GF-D8 (cell line): ENCODE measurements around the gene EXOC6B.

Source experiments
- DNase-seq: peaks from one replicate; lab custom pipeline; 2025; lab: John Stamatoyannopoulos, UW

The EXOC6B gene

GRCh38 chr2:72271766-72272641 lies 553.8 kb downstream of the EXOC6B start:
- no peak for DNase-seq

DNA sequence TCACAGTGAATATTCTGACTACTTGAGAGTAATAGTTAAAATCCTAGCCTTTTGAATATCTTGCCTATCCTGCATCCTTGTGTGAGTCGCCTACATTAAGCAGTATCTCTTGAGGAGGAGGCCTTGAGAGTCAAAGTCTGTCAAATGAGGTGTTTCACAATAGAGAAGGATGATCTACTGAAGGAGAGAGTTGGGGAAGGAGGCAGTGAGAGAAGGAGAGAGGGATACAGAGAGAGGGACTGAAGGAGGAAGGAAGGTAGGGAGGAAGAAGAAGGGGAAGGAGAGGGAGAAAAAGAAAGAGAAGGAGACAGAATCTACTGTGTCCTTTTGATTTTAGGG lies 554.6 kb downstream of the EXOC6B start:
- no peak for DNase-seq

DNA sequence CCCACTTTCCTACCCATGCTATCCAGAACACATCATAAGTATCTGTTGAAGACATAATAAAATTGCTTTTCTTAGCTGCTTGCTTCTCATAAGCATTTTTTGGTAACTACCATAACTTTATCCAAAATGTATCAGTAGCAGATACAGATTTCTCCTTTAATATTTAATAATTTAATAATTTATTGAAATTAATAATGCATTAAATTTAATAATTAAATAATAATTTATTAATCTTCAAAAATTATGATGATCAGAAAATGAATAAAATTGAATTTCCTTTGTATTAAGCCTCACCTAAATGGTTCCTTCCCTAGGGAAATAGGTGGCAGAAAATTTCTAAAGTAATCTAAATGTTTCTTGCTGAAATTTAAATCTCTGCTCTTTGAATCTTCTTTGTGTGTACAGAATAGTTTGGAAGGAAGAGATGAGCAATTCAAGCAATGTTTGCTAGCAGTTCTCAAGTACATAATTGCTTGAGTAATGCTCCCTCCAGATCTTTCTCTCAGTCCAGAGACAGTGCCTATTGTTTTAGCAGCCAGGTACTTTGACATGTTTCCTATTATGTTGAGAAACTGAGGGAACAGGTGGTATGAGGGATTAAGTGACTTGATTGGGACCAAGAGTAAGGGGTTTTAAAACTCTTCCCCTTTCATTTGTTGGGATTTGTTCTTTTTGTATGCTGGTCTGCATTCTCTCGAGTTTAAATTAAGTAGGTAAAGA lies 555.1 kb downstream of the EXOC6B start:
- DNase-seq: no peak

GRCh38 chr2:72263776-72264060 lies 562.1 kb downstream of the EXOC6B start:
- DNase-seq: no peak

- no peak for DNase-seq
Observed at GRCh38 chr2:72263043-72263775, 562.6 kb downstream of the EXOC6B start.

DNA sequence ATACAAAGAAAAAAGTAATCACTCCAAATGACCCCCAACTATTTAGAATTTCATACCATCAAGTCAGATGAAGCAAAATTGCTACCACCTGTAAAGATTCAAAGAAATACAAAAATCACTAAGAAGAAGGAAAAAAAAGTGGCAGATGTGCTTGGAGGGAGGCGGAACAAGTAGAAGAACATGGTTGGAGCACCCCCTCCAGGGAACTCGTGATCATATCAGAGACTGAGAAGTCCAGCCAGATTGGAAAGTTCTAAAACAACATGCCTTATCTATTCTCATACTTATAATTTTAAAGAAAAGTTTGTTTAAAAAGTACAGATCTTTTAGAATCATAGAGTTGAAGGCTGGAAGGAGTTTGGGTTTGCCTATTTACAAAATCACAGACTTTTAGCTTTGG lies 564.8 kb downstream of the EXOC6B start:
- no peak for DNase-seq

- no peak for DNase-seq
Observed at GRCh38 chr2:72255540-72255939, 570.3 kb downstream of the EXOC6B start.

- no peak for DNase-seq
Observed at GRCh38 chr2:72254831-72255451, 570.9 kb downstream of the EXOC6B start.

GRCh38 chr2:72238311-72238710 lies 587.5 kb downstream of the EXOC6B start:
- no peak for DNase-seq

DNA sequence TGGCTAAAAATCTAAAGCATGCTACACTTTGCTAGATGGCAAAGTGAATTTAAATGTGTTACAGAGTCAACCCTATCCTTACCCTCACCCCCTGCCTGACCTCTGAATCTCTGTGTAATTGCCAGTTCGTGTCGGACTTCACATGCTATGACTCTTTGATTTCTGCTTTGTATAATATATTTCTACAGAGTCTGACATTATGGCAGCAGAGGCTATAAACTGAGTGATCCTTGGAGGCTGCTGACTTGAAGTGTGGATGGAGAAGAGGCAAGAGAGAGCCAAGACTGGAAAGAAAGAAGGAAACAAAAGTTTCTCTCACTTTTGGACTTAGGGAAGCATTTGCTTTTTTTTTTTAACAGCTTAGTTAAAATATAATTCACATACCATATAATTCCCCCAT lies 588.3 kb downstream of the EXOC6B start:
- DNase-seq: no peak

DNA sequence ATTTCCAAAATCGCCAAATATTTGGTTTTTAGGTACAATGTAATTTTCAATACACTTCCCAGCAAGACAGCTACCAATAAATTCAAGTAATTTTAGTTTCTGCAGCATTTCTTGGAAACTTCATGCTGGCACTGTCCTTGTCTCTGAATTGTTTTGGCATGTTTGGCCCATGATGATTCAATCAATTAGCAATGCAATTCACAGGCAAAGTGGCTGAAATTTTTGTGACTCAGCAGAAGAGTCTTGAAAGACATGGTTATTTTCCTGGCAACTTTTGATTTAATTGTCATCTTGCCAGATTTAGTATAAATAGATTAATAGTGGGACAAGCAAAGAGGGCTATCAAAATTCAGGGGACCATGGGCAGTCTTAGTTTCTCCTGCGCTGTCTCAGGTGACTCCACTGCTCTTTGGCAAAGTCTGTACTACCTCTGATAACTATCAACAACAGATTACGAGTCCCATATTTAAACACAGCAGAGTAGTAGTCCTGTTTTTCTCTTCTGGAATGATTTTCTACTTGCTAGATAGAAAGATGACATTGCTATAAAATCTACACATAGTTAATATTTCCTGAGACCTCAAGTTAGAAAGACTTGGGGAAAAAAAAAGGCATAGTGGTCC lies 589.3 kb downstream of the EXOC6B start:
- no peak for DNase-seq

DNA sequence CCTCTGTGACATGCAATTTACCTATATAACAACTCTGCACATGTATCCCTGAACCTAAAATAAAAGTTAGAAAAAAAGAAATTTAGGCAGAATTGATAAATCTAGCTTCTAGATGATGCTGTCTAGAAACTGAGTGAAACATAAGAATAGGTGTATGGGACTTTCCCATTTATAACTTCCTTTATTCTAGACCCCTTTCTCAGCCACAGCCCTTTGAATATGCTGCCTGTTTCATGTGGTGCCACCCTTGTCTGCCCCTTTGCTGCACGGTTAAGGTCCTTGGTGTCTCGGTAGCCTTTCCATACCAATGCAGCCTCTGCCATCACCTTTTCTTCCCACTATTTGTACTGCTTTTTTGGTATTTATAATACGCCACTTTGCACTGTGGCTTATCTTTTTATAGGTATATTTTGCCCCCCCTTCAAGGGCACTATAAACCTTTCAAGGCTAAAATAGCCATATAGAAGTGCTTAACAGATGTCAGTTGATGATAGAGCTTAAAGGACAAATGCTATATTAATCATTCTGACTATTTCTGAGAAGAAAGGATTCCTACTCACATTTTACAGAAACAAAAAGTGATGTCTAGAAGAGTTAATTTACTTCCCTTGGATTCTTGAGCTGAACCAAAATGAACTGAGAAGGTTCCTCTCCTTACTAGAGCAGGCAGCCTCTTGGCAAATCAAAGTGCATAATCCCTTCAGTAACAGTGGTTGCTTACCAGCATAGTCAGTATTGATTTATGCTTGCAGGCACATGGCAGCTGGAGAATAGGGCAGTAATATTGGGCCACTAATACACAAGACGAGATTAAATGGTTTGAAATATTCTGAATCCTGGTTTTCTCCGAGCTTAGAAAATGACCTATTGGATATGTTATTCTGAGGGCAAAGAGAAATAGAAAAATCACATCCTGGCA lies 590.1 kb downstream of the EXOC6B start:
- no peak for DNase-seq

- no peak for DNase-seq
Observed at GRCh38 chr2:72233211-72233610, 592.6 kb downstream of the EXOC6B start.

DNA sequence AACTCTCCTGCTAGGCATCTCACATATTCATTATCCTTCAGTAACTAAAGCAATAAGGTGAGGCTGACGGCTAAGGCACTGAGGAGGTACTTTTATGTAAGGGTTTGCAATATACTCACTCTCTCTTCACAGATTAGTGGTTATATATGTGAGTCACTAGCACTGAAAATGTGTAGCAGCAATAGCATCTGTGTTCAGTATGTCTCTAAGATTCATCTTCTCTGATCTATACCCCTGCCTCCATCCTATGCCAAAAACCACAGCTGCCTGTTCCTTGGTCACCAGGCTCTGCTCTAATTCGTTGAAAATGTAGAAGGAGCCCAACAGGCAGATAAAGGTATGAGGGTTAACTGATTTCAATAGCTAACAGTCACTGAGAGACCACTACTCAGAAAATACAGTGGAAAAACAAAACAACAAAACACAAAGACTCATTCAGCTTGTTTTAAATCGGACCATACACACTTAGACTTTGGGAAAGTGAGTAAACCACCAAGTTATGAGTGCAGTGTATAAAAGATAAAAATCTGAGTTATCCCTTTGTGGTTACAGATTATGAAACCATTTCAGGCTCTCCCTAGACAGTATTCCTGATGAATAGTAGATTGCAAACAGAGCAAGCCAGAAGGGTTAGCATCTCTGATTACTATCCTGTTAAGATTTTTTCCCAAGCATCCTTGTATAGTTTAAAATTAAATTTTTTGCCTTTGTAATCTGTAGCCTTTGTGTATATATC lies 602.8 kb downstream of the EXOC6B start:
- DNase-seq: no peak

GRCh38 chr2:72220170-72220569 lies 605.7 kb downstream of the EXOC6B start:
- DNase-seq: no peak

GRCh38 chr2:72214429-72215143 lies 611.2 kb downstream of the EXOC6B start:
- no peak for DNase-seq

- DNase-seq: no peak
Observed at GRCh38 chr2:72212486-72212855, 613.4 kb downstream of the EXOC6B start.

DNA sequence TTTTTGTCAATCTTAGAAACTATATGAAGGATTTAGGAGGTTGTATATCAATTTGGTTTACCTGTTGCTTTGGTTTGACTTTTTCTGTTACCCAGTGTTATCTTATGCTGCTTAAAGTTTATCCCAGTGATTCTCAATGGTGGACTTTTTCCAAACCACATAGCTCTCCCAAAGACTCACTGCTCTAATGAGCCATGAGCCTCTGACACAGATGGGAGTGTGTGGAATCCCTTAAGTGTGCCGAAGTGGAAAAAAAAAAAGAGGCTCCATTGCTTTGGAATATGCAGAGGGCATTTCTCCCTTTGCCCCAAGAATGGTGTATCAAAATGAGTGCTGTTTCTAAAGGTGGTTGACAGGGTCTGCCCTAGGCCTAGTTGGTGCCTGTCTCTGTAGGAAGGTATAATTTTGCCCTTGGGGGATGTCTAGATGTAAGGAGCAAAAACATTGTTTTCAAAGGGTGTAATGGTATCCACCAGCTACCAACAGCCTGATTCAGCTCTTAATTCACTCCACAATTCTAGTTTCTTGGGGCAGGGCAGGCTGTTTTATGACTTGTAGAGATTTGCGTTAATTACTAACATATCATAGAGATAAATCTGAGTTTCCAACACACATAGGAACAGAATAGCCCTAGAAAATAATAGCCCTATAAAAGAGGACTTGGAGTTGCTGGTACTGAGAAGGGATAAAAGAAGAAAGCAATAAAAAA lies 613.9 kb downstream of the EXOC6B start:
- no peak for DNase-seq

DNA sequence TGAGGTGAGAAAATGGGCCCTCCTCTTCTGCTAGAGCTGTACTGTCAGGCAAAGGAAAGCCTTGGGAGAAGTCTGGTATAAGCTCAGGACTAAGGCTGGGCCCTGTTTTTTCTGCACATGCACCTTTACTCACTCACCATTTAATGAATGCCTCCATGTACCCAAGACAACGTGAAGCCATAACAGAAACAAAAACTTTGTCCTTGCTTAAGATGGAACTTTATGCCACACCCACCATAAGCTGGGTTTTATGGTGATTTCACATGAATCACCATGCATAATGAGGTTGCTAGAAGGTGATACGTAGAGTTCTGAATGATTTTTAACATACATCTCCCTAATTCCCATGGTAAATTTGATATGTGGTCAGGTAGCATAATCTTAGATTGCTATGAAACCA lies 614.5 kb downstream of the EXOC6B start:
- no peak for DNase-seq
